Ascending aorta (tissue), 2 donors: ENCODE measurements around the gene DPYD. TPM values are rescaled to one million over a fixed set of nuclear protein-coding genes. Genes with fewer than 3 reads are reported as not detected.

Source experiments
- DNase-seq, 2 donors: peaks; one replicate each; pipeline ENCODE4 v3.0.0-alpha.2; 2019; ENCODE audit warnings: low spot score in 2 of 2
- H3K27ac ChIP-seq, 2 donors: fragments of 200-600 bp; sonication (generic); one replicate each; pipeline ENCODE4 v1.5.1; 2016 to 2017; ENCODE audit warnings: mild to moderate bottlenecking in 1 of 2
- H3K27me3 ChIP-seq: fragments of 200-600 bp; sonication (generic); one replicate; pipeline ENCODE4 v1.5.1; 2017
- H3K36me3 ChIP-seq, 2 donors: fragments of 200-600 bp; sonication (generic); one replicate each; pipeline ENCODE4 v1.5.1; 2016
- H3K4me1 ChIP-seq, 2 donors: fragments of 200-600 bp; sonication (generic); one replicate each; pipeline ENCODE4 v1.5.1; 2016 to 2017; ENCODE audit warnings: mild to moderate bottlenecking in 1 of 2
- H3K4me3 ChIP-seq, 2 donors: fragments of 200-600 bp; sonication (generic); one replicate each; pipeline ENCODE4 v1.5.1; 2016 to 2017; ENCODE audit warnings: mild to moderate bottlenecking in 1 of 2
- H3K9me3 ChIP-seq, 2 donors: fragments of 200-600 bp; sonication (generic); one replicate each; pipeline ENCODE4 v1.5.1; 2016
- intact Hi-C: fragments of 100-400 bp; cut with DNase I; formaldehyde crosslinking; loops from one replicate; pipeline ENCODE4 v1.15.1; 2023
- total RNA-seq: library from RNA; depleted of rRNA; stranded (reverse); fragments of >200 nt; gene quantifications from one replicate; pipeline ENCODE4 v1.1.0, GENCODE V29; 2016
- TF ChIP-seq, protein P1 (sequence below), 3 experiments: fragments of 200-600 bp in 2 of 3; fragments of 450-650 bp in 1 of 3; sonication (generic) in 2 of 3; IDR thresholded peaks; one replicate each; pipeline ENCODE4 v1.5.1; 2016 to 2019; ENCODE audit warnings: antibody characterized with exemption in 3 of 3, mild to moderate bottlenecking in 1 of 3, moderate library complexity in 1 of 3

DPYD gene
- total RNA-seq, 1 donor from 2014 or later, result 22.9 TPM

DNA sequence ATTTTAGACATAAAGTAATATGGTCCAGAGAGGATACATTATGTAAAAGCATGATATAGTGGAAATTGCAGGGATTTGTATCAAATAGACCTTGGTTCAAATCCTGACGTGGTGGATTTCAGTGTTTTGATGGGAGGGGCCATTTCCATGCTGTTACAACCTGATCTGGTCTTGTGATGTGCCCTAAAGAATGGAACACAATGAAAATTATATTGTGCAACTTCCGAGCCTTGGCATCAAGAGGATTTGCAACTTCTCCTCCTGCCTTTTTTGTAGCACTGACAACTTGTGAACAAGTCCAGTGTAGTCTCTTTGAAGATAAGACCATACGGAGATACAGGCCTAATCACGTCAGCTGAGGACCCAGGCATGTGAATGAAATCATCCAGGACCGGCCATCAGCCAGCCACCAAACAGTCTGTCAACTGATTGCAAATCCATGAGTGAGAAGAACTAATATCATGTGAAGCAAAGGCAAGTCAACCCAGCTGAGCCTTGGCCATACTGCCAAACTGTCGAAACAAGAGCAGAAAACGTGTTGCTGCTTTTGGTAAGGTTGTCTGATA lies 412.1 kb downstream of the DPYD start:
- TF ChIP-seq, protein P1, sequence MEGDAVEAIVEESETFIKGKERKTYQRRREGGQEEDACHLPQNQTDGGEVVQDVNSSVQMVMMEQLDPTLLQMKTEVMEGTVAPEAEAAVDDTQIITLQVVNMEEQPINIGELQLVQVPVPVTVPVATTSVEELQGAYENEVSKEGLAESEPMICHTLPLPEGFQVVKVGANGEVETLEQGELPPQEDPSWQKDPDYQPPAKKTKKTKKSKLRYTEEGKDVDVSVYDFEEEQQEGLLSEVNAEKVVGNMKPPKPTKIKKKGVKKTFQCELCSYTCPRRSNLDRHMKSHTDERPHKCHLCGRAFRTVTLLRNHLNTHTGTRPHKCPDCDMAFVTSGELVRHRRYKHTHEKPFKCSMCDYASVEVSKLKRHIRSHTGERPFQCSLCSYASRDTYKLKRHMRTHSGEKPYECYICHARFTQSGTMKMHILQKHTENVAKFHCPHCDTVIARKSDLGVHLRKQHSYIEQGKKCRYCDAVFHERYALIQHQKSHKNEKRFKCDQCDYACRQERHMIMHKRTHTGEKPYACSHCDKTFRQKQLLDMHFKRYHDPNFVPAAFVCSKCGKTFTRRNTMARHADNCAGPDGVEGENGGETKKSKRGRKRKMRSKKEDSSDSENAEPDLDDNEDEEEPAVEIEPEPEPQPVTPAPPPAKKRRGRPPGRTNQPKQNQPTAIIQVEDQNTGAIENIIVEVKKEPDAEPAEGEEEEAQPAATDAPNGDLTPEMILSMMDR (IDR thresholded peaks at IDR 0.05), result no peak
- Histone ChIP-seq H3K36me3 (no peaks in the 10 kb centered on the region), H3K4me1 (no peaks in the 10 kb centered on the region), H3K4me3 (no peak overlapping the region), H3K9me3 (no peaks in the 10 kb centered on the region), H3K27ac (no peak overlapping the region), H3K27me3 (no peaks in the 10 kb centered on the region)
- DNase-seq, result no peak
- intact Hi-C loops, result no loop called here

DNA sequence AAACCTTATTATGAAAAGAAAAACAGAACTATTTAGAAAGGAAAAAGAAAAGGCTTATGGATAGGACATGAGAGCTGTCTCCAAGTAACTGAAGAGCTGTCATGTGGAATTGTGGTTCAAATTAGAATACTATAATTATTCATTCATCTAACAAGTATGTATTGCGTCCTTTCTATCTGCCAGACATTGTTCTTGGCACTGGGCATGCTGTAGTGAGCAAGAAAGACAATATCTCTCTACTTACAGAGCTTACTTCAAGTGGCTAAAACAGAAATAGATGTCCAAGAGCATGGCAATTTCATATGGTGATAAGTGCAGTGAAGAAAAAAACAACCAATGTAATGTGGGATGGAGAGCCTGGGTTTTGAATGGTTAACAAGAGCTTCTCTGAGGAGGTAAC lies 413.0 kb downstream of the DPYD start:
- intact Hi-C loops, result no loop called here
- no peaks in the 10 kb centered on the region for H3K27me3 ChIP-seq
- no peak overlapping the region for H3K4me3 ChIP-seq
- H3K27ac ChIP-seq, result no peak overlapping the region
- H3K9me3 ChIP-seq, result no peaks in the 10 kb centered on the region
- no peak for DNase-seq
- TF ChIP-seq, protein P1 (IDR thresholded peaks at IDR 0.05), result no peak
- no peaks in the 10 kb centered on the region for H3K36me3 ChIP-seq
- H3K4me1 ChIP-seq, result no peaks in the 10 kb centered on the region

DNA sequence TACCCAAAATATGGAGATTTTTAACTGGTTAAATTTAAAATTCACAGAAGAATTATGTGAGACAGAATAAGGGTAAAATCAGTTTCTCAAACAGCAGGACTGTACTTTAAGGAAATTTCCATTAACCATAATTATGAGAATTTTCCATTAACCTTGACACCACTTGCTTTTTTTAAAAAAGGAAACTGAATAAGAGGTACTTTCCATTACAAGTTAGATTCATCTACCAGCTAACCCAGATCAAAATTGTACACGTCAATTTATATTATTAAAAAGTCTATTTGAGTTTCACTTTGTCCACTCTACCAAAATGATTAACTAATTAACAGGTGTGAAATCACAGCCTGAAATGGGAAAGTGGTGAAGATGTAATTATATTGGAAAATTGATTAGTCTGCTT lies 414.5 kb downstream of the DPYD start:
- intact Hi-C loops, result no loop called here
- TF ChIP-seq, protein P1 (IDR thresholded peaks at IDR 0.05), result no peak
- no peak overlapping the region for H3K27ac ChIP-seq
- no peak for DNase-seq
- no peaks in the 10 kb centered on the region for H3K9me3 ChIP-seq
- H3K4me3 ChIP-seq, result no peak overlapping the region
- H3K4me1 ChIP-seq, result no peaks in the 10 kb centered on the region
- H3K36me3 ChIP-seq, result no peaks in the 10 kb centered on the region
- H3K27me3 ChIP-seq, result no peaks in the 10 kb centered on the region

DNA sequence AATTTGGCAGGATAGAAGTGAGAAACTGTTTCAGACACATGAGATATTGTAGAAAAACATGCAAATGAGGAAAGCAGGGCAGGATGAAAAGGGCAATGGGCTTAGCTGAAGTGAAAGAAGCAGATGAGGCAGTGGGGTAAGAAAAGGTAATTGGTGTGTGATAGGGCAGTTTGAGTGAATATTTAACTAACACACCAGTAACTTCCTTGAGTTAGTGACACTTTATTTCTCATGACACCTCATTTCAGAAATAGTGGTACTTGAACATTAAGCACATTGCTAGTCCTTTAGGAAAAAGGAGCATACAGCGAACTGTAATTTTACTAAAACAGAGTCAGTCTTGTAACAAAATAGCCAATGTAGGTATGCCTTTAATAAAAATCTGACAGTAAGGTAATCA lies 415.0 kb downstream of the DPYD start:
- TF ChIP-seq, protein P1 (IDR thresholded peaks at IDR 0.05), result no peak
- Histone ChIP-seq H3K27me3 (no peaks in the 10 kb centered on the region), H3K4me1 (no peaks in the 10 kb centered on the region), H3K27ac (no peak overlapping the region), H3K36me3 (no peaks in the 10 kb centered on the region), H3K4me3 (no peak overlapping the region), H3K9me3 (no peaks in the 10 kb centered on the region)
- intact Hi-C loops, result no loop called here
- no peak for DNase-seq

DNA sequence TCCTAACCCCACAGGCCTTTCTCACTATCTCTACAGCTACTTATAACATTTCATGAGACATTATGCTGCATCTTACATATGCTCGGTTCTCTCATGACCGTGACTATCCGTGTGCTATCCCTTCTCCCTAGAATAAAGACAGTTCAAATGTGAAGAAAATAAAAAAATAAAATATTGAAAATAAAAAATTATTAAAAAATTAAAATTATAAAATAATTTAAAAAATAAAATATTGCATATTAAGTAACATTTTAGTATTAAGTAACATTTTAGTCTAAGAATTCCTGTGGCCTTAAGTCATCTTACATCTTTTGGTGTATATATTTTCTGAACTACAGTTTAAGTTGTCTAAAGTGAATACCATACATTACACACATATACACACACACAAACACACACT lies 415.5 kb downstream of the DPYD start:
- Histone ChIP-seq H3K4me3 (no peak overlapping the region), H3K9me3 (no peaks in the 10 kb centered on the region), H3K4me1 (no peaks in the 10 kb centered on the region), H3K27me3 (no peaks in the 10 kb centered on the region), H3K27ac (no peak overlapping the region), H3K36me3 (no peaks in the 10 kb centered on the region)
- DNase-seq, result no peak
- intact Hi-C loops, result no loop called here
- TF ChIP-seq, protein P1 (IDR thresholded peaks at IDR 0.05), result no peak

DNA sequence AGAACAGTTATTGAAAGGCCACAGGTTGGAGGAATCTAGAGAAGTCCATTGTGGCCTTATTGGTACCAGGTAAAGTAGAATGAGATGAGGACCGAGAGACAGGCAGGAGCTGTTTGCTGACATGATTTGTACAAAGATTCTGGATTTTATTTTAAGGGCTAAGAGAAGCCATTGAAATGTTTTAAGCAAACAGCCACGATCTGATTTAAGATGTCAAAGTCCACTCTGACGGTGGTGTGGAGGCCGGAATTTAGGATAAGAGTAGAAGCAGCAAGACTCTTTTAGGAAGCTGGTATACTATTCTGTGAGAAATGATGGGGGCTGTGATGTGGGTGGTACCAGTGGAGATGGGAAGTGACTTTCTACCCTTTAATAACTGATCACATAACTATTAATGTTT lies 418.5 kb downstream of the DPYD start:
- TF ChIP-seq, protein P1 (IDR thresholded peaks at IDR 0.05), result no peak
- H3K27ac ChIP-seq, result no peak overlapping the region
- no peaks in the 10 kb centered on the region for H3K4me1 ChIP-seq
- no peak for DNase-seq
- H3K27me3 ChIP-seq, result no peaks in the 10 kb centered on the region
- no peaks in the 10 kb centered on the region for H3K36me3 ChIP-seq
- no peak overlapping the region for H3K4me3 ChIP-seq
- no peaks in the 10 kb centered on the region for H3K9me3 ChIP-seq
- intact Hi-C loops, result no loop called here
